ENCODE measurements around the gene RHBDD1.

DNA sequence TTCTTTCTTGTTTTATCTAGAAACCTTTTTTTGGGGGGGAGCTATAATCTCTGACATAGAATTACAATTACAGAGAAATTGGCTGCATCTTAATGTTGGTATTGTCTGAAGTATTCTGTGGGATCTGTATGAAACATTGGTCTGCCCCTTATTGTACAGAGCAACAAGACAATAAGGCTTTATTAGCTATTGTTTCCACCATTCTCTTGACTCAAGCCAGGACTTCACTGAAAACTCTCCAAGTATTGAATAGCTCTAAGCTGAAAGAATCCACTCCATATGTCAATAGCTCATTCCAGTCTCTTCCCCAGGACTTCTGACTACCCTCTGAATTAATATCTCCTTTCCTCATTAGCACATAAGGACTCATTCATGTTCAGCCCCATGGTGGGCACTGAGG, 77.8 kb downstream of the RHBDD1 start:
- TF ChIP-seq, protein P1, sequence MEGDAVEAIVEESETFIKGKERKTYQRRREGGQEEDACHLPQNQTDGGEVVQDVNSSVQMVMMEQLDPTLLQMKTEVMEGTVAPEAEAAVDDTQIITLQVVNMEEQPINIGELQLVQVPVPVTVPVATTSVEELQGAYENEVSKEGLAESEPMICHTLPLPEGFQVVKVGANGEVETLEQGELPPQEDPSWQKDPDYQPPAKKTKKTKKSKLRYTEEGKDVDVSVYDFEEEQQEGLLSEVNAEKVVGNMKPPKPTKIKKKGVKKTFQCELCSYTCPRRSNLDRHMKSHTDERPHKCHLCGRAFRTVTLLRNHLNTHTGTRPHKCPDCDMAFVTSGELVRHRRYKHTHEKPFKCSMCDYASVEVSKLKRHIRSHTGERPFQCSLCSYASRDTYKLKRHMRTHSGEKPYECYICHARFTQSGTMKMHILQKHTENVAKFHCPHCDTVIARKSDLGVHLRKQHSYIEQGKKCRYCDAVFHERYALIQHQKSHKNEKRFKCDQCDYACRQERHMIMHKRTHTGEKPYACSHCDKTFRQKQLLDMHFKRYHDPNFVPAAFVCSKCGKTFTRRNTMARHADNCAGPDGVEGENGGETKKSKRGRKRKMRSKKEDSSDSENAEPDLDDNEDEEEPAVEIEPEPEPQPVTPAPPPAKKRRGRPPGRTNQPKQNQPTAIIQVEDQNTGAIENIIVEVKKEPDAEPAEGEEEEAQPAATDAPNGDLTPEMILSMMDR (IDR thresholded peaks at IDR 0.05; ENCODE audit: low read length): no peak
- no peak for TF ChIP-seq EZH2 (IDR thresholded peaks at IDR 0.05; ENCODE audit: borderline replicate concordance, low read length)
